ENCODE results near the gene USP1.

The USP1 gene

DNA sequence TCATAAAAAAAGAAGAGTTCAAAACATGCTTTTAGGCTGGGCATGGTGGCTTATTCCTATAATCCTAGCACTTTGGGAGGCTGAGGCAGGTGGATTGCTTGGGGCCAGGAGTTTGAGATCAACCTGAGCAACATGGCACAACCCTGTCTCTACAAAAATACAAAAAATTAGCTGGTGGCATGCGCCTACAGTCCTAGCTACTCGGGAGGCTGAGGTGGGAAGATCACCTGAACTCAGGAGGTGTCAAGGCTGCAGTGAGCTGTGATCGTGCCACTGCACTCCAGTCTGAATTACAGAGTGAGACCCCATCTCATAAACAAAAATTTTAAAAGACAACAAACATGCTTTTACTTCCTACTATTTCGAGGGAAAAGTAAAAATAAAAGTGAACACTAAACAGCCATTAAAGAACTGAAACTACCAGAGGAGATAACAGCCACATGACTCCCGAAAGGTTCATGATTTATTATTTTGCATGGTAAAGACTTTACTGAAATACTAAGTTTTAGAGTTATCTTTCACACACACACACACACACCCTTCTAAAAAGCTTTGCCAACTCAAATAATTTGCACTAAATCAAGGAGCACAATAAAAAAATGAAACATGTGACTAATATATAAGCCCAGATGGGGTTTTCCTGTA is 48.1 kb downstream of the USP1 start:
- DNase-seq (ENCODE audit: low read depth in 2 of 2) = no peak

DNA sequence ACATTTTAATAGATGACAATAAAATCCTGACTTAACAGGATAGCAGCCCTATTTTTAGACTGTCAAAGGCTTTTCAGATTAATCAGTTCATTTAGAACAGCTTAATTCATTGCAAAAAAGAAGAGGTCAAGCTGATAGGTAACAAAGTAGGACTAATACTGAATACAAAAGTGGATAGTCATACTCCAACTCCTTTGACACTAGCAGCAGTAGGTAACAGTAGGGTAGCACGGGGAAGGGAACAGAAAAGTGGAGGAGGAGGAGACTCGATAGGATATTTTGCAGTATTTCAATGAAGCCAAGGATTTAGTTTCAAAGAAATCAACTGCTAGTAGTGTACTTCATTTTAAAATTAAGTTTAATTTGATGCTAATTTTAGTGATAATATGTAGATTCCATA is 51.1 kb downstream of the USP1 start:
- DNase-seq (ENCODE audit: low read depth in 2 of 2) = no peak

DNA sequence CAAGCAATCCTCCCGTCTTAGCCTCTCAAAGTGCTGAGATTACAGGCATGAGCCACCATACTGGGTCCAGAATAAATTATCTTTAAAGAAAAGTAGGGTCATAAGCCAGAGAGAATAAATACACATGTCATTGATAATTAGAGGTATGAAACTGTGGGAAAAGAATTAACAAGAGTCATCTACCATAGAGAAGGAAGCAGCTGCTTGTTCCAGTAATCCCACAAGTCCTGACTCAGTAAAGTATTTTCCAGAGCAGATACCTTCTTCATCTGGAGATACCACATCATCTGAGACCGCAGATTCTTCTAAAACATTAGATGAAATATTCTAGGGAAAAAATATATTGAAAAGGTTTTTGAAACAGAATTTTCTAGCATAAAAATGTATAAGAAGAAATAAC is 55.7 kb downstream of the USP1 start:
- no peak for DNase-seq (ENCODE audit: low read depth in 2 of 2)

DNA sequence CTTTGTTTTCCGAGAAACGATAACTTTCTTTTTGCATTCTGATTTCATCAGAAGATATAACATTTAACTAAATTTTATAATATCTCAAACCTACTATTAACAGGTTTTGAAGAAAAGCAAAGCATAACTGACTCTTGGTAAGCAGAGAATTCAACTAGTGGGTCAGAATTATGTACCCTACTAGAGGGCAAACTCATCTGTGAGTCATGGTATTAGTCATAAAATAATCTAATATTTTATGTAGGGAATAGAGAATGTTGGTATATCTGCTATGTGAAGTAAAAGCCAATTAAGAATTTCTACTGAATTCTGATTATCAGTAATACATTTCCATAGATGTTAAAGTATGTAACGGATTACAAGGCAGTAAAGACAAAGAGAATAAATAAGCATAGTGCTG is 56.8 kb downstream of the USP1 start:
- DNase-seq (ENCODE audit: low read depth in 2 of 2) = no peak

DNA sequence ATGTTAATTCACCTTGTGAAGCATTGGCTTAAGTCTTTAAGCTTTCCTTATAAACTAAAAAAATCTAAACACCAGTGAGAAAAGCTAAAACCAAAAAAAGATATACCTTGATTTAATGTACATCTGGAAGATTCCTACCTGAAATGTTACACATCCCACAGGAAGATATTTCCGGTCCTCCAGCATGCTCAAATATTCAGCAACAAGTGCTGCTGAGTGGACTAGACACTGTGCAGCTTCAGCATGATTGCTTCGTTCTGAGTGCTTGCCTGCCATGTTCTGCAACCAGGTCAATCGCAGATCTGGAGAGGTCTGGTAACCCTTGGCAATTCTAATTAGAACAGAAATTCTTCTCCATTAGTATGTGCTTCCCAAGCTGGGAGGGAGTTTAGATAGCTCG is 57.3 kb downstream of the USP1 start:
- DNase-seq (ENCODE audit: low read depth in 2 of 2) = no peak

DNA sequence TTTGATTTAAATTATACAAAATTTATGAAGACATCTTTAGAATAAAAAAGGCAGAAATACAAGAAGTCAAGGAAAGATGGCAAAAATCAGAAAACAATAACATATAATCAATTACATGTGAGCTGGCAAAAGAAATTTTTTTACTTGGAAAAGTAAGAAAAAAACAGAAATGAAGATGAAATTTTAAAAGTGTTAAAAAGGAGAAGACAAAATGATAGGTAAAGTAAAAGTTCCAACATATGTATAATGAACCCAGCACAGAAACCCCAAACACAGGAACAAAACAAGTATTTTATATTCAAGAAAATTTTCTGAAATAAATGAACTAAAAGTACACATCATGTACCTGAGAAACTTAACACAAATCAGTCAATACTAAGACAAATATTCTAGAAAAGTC is 63.4 kb downstream of the USP1 start:
- DNase-seq (ENCODE audit: low read depth in 2 of 2) = no peak
